Measurements from ENCODE around the gene MRC1. TPM values are rescaled to one million over a fixed set of nuclear protein-coding genes. Genes with fewer than 3 reads are reported as not detected.

Gene MRC1
- total and polyA plus RNA-seq, 10 of the 15 experiments (the other 5 are each of a cell fraction or from before 2014, with no cell fraction given) = 0.01 to 0.21 (median 0.03) TPM; not detected in 5

DNA sequence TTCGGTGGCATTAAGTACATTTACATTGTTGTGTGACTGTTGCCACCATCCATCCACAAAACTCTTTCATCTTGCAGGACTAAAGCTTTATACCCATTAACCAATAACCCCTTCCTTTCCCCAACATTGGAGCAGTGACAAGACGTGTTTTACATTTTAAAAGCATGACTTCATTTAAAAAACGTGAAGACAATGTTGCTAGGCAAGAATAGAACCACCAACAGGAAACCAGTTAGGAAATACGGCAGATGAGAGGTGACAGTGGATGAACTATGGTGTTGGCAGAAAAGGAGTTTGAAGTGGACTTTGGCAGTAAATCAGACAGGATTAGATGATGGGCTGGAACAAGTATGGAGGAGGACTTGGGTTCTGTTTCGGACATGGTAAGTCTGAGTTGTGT lies 40.2 kb upstream of the MRC1 start:
- TF ChIP-seq IRF5 (IDR thresholded peaks at IDR 0.05; ENCODE audit: borderline replicate concordance) (no peak), SUPT20H (IDR thresholded peaks at IDR 0.05; ENCODE audit: borderline replicate concordance, control insufficient read depth, low read depth, low read length) (no peak), WRNIP1 (IDR thresholded peaks at IDR 0.05; ENCODE audit: borderline replicate concordance, low read depth, low read length) (no peak), IKZF2 (IDR thresholded peaks at IDR 0.05) (no peak), FOXM1 (IDR thresholded peaks at IDR 0.05; ENCODE audit: low read depth, low read length) (no peak), BHLHE40 (IDR thresholded peaks at IDR 0.05; ENCODE audit: borderline replicate concordance in 1 of 2, low read depth in 2 of 2, low read length in 1 of 2) (no peak), HDGF (IDR thresholded peaks at IDR 0.05) (no peak), NR2F1 (conservative IDR thresholded peaks at IDR 0.05) (no peak), YBX1 (IDR thresholded peaks at IDR 0.05) (no peak), FOXK2 (IDR thresholded peaks at IDR 0.05) (no peak)
- TF ChIP-seq, protein P1, sequence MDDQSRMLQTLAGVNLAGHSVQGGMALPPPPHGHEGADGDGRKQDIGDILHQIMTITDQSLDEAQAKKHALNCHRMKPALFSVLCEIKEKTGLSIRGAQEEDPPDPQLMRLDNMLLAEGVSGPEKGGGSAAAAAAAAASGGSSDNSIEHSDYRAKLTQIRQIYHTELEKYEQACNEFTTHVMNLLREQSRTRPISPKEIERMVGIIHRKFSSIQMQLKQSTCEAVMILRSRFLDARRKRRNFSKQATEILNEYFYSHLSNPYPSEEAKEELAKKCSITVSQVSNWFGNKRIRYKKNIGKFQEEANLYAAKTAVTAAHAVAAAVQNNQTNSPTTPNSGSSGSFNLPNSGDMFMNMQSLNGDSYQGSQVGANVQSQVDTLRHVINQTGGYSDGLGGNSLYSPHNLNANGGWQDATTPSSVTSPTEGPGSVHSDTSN (IDR thresholded peaks at IDR 0.05; ENCODE audit: insufficient replicate concordance, low read depth, low read length) = no peak
- Histone ChIP-seq H3K27ac (ENCODE audit: control insufficient read depth, insufficient read depth) (no peak overlapping the region), H3K36me3 (ENCODE audit: control insufficient read depth in 2 of 2, insufficient read depth in 2 of 2, low read length in 1 of 2) (no peaks in the 10 kb centered on the region), H3K9ac (ENCODE audit: control insufficient read depth, insufficient read depth, low read length) (no peak overlapping the region), H3K9me3 (replicated peaks; ENCODE audit: control insufficient read depth, insufficient read depth, low read length) (no peaks in the 10 kb centered on the region), H3K4me3 (no peak overlapping the region), H3K27me3 (replicated peaks in 1 of 2; ENCODE audit: control insufficient read depth in 2 of 2, insufficient read depth in 2 of 2, low read length in 1 of 2) (no peaks in the 10 kb centered on the region), H2AFZ (ENCODE audit: control insufficient read depth, low read depth, low read length) (no peak overlapping the region), H4K20me1 (ENCODE audit: control insufficient read depth, insufficient read depth) (no peaks in the 10 kb centered on the region), H3K79me2 (ENCODE audit: control insufficient read depth, insufficient read depth, low read length) (no peaks in the 10 kb centered on the region), H3K4me1 (ENCODE audit: control insufficient read depth, insufficient read depth, low read length) (no peaks in the 10 kb centered on the region), H3K4me2 (ENCODE audit: control insufficient read depth, insufficient read depth) (no peak overlapping the region)
- ATAC-seq = no peak
- DNase-seq (ENCODE audit: low read depth, low spot score) = no peak
- 24% methylated on average over 5 of the region's 5 CpGs for WGBS (ENCODE audit: insufficient coverage, insufficient replicate concordance, low lambda C conversion rate, missing lambda C conversion rate)
- CTCF ChIA-PET = no interaction called here
- intact Hi-C loops (cut with micrococcal nuclease; ENCODE audit: unreplicated experiment) (no loop called here), in situ Hi-C loops (cut with MboI) (no loop called here)
- SMC1A ChIA-PET (ENCODE audit: uncharacterized antibody, unreplicated experiment) = no interaction called here
- BruUV-seq (replicated peaks) = no TSS peak
- RAD21 ChIA-PET (ENCODE audit: unreplicated experiment) = no interaction called here
- POLR2A ChIA-PET = no interaction called here
- no peak for FAIRE-seq

Data from GM12878 (cell line).